Measurements from ENCODE around the gene CENPF.

DNA sequence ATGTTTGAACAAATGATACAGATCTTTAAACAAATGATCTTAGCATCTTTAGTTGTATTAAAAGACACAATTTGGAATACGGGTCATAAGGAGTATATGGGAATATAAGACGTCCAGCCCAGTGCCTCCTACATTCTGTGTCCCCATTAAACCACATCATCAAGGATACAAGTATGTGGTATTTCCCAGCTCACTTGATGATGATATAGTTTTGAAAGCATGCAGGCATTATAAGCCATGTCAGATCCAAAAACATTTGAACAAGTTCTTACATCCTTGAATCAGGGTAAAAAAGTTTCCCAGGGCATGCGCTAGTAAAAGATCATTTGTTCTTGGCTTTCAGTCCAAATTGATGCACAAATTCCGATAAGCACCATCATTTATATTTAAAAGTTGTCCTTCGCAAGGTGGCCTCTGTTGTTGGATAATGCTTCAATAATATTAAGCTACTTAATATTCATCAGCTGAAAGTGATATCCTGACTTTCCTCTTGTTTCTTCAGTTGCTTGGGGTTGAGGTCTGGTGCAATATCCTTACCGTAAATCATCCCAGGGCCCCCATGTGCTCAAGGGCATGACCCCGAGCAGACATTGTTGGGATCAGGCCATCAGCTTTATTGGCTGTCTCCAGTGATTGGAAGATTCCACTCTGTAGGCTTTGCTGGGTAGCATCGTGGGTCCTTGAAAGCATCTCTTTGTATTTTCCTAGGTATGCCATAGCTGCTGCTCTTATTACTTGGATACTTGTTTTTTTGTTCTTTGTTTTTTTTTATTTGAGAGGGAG, 61.8 kb downstream of the CENPF start:
- TF ChIP-seq CTCF (IDR thresholded peaks at IDR 0.05) (no peak), POLR2AphosphoS5 (IDR thresholded peaks at IDR 0.05) (no peak), POLR2A (IDR thresholded peaks at IDR 0.05; ENCODE audit: low read depth) (no peak)

Measured in esophagus muscularis mucosa (tissue), 3 donors.